Measurements from ENCODE around the gene ECSIT.

GRCh38 chr19:11465600-11465999, 63.3 kb downstream of the ECSIT start:
- TF ChIP-seq RAD21 (conservative IDR thresholded peaks at IDR 0.05 in 1 of 2, IDR thresholded peaks at IDR 0.05 in 1 of 2), result no peak
- no peak for TF ChIP-seq CTCF (IDR thresholded peaks at IDR 0.05)
- no peak for TF ChIP-seq ZNF302 (CRISPR knock-in tag; IDR thresholded peaks at IDR 0.05)
- no peak for TF ChIP-seq CBX8 (IDR thresholded peaks at IDR 0.05)
